ENCODE data around the gene CLDN5.

The CLDN5 gene

GRCh38 chr22:19520566-19521305, 3.5 kb downstream of the CLDN5 start:
- FAIRE-seq = no peak

DNA sequence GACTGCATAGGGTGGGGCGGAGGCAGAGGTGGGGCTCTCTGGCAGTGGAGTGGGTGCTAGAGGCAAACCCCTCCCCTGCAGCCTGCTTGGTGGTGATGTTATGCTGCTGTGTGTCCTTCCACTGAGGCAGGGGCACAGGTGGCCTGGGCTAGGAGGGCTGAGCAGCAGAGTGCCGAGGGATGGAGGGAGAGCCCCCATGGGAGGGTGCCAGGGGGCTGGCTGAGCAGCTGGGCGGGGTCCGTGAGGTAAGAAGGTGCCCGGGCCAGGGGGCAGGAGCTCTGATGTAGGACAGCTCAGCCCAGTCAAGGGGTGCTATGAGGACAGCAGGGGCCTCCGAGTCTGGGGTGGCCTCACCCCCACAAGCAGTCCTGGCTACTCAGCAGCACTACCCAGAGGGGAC, 4.2 kb downstream of the CLDN5 start:
- no peak for FAIRE-seq

DNA sequence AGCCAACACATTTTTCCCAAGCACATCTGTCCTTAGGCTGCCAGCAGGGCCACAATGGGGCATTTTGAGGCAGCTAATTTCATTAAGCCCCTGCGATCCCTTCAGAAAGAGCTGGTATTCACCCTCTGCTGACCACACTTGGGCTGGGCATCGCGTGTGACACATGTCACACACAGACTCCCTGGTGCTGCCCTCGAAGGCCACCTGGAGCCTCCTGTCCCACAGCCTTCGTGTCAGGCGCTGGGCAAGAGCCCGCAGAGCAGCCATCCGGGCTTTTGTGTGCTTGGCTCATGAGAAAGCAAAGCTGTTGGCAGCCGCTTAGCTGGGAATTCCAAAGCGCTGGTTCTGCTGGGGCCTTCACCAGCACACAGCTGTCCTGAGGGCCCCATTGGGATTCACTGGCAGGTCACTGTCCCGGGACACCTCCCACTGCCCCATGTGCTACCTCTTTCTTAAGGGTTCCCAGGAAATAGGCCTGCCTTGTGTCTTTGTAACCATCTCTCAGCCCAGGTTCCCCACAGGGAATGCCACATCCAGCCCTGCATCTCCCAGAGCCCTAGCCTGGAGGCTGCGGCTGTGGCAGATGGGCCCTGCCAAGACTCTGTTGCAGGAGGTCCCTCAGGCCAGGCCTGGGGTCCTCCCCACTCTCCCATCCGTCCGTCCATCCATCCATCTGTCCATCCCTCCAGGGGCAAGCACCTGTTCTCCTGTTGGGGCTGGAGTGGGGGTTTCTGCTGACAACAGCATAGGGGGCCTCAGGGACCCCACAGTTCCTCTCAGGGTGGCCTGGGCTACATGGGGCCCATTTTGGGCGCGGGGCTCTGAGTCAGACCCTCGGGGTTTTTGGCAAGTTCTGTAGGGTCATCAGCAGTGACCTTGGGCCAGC, 4.9 kb downstream of the CLDN5 start:
- no peak for FAIRE-seq

DNA sequence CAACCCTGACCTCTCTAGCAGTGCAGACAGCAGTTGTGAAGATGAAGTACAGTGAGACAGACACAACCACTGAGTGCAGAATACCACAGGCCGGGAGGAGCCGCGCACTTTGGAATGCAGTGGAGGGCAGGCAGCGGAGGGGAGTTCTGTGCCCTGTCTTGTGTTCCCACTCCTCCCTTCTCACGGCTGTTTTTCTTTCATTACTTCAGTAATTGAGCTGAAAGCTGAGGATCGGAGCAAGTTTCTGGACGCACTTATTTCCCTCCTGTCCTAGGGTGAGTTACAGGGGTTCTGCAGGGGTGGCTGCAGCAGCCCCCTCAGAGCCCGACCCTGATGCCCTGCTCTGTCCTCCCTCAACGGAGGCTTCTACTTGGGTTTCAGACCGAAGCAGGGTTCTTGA, 5.6 kb downstream of the CLDN5 start:
- FAIRE-seq = no peak

GRCh38 chr22:19517919-19518611, 6.1 kb downstream of the CLDN5 start:
- no peak for FAIRE-seq

DNA sequence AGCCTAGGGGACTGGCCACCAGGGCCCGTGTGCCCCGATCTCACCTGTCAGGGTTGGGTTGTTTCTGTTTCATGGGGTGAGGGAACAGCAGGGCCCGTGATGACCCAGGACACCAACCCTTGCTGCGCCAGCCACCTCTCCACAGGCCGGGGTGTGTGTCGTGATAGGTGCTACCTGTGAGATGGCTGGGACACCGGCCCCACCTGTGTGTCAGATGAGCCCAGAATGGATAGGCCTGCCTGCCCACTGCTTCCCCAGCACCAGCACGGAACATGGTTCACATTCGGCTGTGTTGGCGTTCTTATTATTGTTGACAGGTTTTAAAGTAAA, 7.1 kb downstream of the CLDN5 start:
- no peak for FAIRE-seq

GRCh38 chr22:19516378-19517170, 7.6 kb downstream of the CLDN5 start:
- FAIRE-seq = no peak

DNA sequence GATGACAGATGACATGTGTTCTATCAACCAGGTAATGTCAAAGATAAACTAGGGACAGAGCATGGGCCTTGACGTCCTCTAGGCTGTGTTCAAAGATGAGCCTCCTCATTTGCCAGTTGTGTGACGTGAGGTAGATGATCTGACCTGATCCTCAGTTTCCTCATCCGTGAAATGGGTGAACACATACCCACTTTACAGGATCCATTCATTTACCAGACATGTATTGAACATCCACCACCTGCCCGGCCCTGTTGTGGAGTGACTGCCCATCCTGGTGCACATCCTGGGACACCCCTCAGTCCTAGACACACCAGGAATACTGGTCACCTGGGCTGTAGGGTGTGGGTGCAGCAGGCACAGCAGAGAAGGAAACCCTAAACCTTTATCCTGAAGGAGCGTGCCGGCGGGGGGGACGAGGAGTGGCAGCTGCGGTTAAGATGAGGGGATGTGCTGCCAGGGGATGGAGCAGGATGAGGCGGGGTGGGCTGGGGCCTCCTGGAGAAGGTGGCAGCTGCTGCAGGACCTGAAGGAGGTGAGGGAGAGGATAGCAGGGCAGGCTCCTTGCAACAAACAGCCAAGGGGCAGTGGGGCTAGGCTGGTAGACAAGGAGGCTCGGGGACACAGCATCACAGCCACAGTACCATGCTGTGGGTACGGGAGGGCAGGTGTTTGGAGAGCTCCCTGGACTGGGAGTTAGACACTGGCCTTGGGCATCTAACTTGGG, 8.4 kb downstream of the CLDN5 start:
- FAIRE-seq = no peak

DNA sequence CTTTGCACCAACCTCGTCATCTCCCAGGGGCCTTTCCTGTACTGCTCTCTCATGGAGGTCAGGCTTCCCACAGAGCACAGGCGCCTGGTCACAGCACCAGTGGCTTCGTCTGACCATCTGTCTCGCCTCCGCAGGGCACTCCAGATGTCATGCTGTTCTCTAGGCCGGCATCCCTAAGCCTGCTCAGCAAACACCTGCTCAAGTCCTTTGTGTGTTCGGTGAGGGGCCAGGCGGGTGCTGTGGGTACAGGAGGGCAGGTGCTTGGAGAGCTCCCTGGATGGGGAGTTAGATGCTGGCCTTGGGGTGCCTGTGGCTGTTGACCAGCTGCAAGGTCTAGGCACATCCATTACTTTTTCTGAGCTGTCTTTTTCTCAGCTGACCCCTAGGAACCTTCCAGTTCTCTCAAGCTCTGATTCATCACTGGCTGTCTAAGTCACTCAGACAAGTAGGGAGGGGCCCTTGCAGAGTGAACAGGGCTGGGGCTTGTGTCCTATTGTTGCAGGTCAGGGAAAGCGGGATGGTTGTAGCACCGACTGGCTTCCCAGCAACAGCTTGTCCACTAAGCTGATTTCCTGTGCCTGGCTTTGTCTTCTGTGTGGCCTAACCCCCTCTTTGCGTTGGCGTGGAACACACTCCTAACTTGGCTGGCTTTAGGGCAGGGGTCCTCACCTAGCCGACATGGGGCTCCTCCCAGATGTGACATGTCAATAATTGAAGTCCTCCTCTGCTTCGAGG, 9.2 kb downstream of the CLDN5 start:
- FAIRE-seq = no peak

GRCh38 chr22:19513823-19514222, 10.4 kb downstream of the CLDN5 start:
- FAIRE-seq = no peak

DNA sequence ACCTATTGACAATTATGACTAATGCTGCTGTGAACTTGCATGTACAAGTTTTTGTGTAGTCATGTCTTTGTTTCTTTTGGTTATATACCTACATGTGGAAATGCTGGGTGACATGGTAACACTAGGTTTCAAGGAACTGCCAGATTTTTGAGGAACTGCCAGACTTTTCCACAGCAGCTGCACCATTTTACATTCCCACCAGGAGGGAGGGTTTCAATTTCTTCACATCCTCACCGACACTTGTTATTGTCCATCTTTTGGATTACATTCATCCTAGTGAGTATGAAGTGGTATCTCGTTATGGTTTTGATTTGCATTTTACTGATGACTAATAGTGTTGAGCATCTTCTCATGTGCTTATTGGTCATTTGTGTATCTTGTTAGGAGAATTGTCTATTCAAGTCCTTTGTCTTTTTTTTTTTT, 13.3 kb downstream of the CLDN5 start:
- FAIRE-seq = no peak

DNA sequence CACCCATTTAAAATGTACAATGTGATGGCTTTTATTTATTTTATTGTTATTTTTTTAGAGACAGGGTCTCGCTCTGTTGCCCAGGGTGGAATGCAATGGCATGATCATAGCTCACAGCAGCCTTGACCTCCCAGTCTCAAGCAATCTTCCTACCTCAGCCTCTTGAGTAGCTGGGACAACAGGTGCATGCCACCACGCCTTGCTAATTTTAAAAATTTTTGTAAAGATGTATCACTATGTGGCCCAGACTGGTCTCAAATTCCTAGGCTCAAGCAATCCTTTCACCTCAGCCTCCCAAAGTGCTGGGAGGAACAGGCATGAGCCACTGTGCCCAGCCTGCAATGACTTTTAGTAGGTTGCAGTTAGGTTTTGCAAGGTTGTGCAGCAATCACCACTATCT, 14.3 kb downstream of the CLDN5 start:
- FAIRE-seq = no peak

- no peak for FAIRE-seq
These were observed 15.0 kb downstream of the CLDN5 start for GRCh38 chr22:19509191-19509590.

- FAIRE-seq = no peak
These were observed 16.0 kb downstream of the CLDN5 start for GRCh38 chr22:19508024-19508776.

- FAIRE-seq = no peak
These were observed 16.7 kb downstream of the CLDN5 start for GRCh38 chr22:19507534-19507861.

DNA sequence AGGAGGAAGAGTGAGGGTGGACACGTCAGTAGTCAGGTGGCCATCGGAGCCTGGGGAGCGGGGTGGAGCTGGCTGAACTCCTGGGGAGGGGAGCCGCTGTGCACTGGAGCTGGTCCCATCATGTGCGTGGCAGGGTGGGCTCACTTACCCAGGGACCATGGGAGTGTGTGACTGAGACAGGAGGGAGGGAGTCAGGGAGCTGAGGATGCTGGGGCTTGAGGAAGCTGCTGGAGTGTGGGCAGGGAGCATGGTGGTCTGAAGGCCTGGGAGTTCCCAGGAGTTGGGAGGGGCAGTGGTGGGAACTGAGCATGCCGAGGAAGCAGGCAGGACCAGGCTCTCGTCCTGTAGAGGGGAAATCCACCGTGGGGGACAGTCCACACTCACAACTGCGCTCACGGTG, 18.0 kb downstream of the CLDN5 start:
- FAIRE-seq = no peak

GRCh38 chr22:19505735-19506126, 18.5 kb downstream of the CLDN5 start:
- FAIRE-seq = no peak

DNA sequence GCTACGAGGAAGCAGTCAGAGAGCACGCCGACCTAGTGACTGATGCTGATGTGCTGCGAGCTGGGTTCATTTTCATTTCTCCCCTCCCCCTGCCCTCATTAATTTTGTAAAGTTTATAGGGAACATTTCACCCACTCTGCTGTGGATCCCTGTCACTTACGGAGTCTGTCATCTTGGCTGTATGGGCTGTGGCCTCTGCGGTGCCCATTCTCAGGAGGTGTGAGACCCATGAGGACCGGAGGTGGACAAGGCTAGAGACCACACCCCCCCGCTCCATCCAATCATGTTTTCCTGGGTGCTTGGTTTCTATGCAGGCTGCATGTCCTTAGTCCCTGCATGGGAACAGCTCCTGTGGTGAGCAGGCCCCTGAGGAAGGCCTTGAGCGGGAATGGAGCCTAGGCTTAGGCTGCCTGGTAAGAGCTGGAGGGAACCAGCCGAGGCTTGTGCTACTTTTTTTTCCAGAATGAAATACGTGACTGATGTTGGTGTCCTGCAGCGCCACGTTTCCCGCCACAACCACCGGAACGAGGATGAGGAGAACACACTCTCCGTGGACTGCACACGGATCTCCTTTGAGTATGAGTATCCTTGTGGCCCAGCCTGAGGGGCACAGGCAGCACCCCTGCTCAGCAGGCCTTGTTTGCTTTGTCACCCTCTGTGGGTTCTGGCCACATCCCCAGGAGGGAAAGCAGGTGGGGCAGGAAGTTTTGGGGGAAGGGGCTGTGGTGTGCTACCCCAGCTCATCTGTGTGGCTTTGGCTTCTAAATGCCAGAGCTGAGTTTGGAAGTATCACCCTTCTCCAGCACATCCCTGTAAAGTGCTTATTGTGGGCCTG, 19.1 kb downstream of the CLDN5 start:
- FAIRE-seq = no peak

- FAIRE-seq = no peak
These were observed 20.3 kb downstream of the CLDN5 start for GRCh38 chr22:19503869-19504268.

DNA sequence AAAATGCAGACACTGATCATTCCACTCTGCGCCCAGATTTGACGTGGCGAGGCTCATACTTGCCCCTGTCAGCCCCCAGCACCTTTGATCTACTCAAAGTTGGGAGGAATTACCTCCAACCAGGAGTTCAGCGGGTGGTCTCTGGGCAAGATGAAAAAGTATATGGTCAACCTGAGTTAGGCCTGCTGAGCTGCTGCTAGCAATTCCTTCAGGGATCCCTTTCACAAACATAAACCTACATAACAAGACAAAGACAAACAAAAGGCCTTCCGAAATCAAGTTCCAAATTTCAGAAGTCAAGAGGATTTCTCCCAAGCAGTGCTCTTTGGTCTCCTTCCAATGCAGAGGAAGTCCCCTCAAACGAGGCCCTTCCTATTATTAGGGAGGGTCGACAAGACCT, 20.8 kb downstream of the CLDN5 start:
- no peak for FAIRE-seq
